GM21367 (cell line): ENCODE measurements around the gene KRTAP10-8.
"Not testable (repeated sequence)": the region's sequence is repeated elsewhere in the genome, so short reads cannot be mapped to it uniquely, and the experiment has no call there.

Experiments
- ATAC-seq: cut with Tn5 transposase; IDR thresholded peaks from one replicate; pipeline ENCODE4 v1.9.1; 2021; ENCODE audit not compliant: unreplicated experiment

KRTAP10-8 gene

GRCh38 chr21:44598061-44598460, 13.8 kb upstream of the KRTAP10-8 start:
- no peak for ATAC-seq

GRCh38 chr21:44599264-44600029, 12.4 kb upstream of the KRTAP10-8 start:
- ATAC-seq, result no peak

GRCh38 chr21:44600118-44600978, 11.5 kb upstream of the KRTAP10-8 start, which contains the start of gene KRTAP10-7:
KRTAP10-7 (plus strand) TSS chr21:44600597; CDS start chr21:44600622, 25 bp downstream.
- ATAC-seq, result not testable (repeated sequence)

GRCh38 chr21:44601091-44601490, 10.8 kb upstream of the KRTAP10-8 start:
- ATAC-seq, result not testable (repeated sequence)

- ATAC-seq, result no peak
Observed at GRCh38 chr21:44601596-44602462, 10.1 kb upstream of the KRTAP10-8 start.

GRCh38 chr21:44602463-44602850, 9.4 kb upstream of the KRTAP10-8 start:
- ATAC-seq, result no peak

GRCh38 chr21:44603109-44603875, 8.6 kb upstream of the KRTAP10-8 start:
- no peak for ATAC-seq

- no peak for ATAC-seq
Observed at GRCh38 chr21:44603911-44604310, 8.0 kb upstream of the KRTAP10-8 start.

GRCh38 chr21:44606495-44606894, 5.4 kb upstream of the KRTAP10-8 start:
- no peak for ATAC-seq

- ATAC-seq, result no peak
Observed at GRCh38 chr21:44609193-44609592, 2.7 kb upstream of the KRTAP10-8 start.

- not testable (repeated sequence) for ATAC-seq
Observed at GRCh38 chr21:44610157-44610843, 1.6 kb upstream of the KRTAP10-8 start.

GRCh38 chr21:44611551-44611950, 328 bp upstream of the KRTAP10-8 start:
- no peak for ATAC-seq

GRCh38 chr21:44612669-44613229, 870 bp downstream of the KRTAP10-8 start:
- ATAC-seq, result no peak

GRCh38 chr21:44613386-44614155, 1.7 kb downstream of the KRTAP10-8 start:
- ATAC-seq, result no peak

- ATAC-seq, result no peak
Observed at GRCh38 chr21:44614161-44614631, 2.3 kb downstream of the KRTAP10-8 start.

GRCh38 chr21:44614961-44615391, 3.1 kb downstream of the KRTAP10-8 start:
- no peak for ATAC-seq

GRCh38 chr21:44615466-44615865, 3.6 kb downstream of the KRTAP10-8 start:
- ATAC-seq, result no peak

- ATAC-seq, result no peak
Observed at GRCh38 chr21:44615911-44616590, 4.2 kb downstream of the KRTAP10-8 start.
